Measurements from ENCODE around the gene NFKBIB.
"Not testable (repeated sequence)": the region's sequence is repeated elsewhere in the genome, so short reads cannot be mapped to it uniquely, and the experiment has no call there.

The NFKBIB gene, protein sequence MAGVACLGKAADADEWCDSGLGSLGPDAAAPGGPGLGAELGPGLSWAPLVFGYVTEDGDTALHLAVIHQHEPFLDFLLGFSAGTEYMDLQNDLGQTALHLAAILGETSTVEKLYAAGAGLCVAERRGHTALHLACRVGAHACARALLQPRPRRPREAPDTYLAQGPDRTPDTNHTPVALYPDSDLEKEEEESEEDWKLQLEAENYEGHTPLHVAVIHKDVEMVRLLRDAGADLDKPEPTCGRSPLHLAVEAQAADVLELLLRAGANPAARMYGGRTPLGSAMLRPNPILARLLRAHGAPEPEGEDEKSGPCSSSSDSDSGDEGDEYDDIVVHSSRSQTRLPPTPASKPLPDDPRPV

GRCh38 chr19:38899447-38900201, at the start of gene NFKBIB, which contains the start of gene SIRT2:
NFKBIB (plus strand) TSS chr19:38899969; CDS start chr19:38900033, 64 bp downstream.
SIRT2 (minus strand) TSS chr19:38899618; CDS start chr19:38899521, 97 bp downstream.
- DNase-seq (ENCODE audit: low read depth): peak; percentile 100

GRCh38 chr19:38850436-38850975, 49.3 kb upstream of the NFKBIB start:
- DNase-seq (ENCODE audit: low read depth): no peak

GRCh38 chr19:38850976-38851621, 48.7 kb upstream of the NFKBIB start:
- no peak for DNase-seq (ENCODE audit: low read depth)

GRCh38 chr19:38851622-38852230, 48.0 kb upstream of the NFKBIB start:
- DNase-seq (ENCODE audit: low read depth): peak; percentile 85

- no peak for DNase-seq (ENCODE audit: low read depth)
These were observed 47.3 kb upstream of the NFKBIB start for GRCh38 chr19:38852231-38853044.

DNA sequence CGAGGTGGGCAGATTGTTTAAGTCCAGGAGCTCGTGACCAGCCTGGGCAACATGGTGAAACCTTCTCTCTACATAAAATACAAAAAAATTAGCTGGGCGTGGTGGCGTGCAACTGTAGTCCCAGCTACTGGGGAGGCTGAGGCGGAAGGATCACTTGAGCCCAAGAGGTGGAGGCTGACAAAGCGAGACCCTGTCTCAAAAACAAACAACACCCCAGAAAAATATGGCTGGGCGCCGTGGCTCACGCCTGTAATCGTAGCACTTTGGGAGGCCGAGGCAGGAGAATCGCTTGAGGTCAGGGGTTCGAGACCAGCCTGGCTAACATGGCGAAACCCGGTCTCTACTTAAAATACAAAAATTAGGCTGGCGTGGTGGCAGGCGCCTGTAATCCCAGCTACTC, 46.6 kb upstream of the NFKBIB start:
- no peak for DNase-seq (ENCODE audit: low read depth)

- not testable (repeated sequence) for DNase-seq (ENCODE audit: low read depth)
These were observed 44.8 kb upstream of the NFKBIB start for GRCh38 chr19:38854961-38855360.

- DNase-seq (ENCODE audit: low read depth): not testable (repeated sequence)
These were observed 44.0 kb upstream of the NFKBIB start for GRCh38 chr19:38855751-38856150.

DNA sequence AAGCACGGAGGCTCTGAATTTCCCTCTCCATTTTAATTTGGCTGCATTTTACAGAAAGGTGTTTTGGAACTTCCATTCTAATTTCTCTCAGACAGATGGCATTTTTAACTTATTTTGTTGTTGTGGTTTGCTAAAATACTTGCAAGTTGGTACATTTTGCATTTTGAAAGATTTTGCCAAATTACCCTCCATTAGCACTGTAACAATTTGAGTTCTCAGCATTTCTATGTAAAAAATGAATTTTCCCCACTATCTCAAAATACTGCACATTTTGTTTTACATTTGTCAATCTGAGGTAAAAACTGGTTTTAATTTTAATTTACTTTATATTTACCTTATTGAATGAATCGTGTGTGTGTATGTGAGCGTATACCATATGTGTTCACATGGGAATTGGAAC, 43.0 kb upstream of the NFKBIB start:
- no peak for DNase-seq (ENCODE audit: low read depth)

GRCh38 chr19:38859631-38860204, 40.1 kb upstream of the NFKBIB start:
- not testable (repeated sequence) for DNase-seq (ENCODE audit: low read depth)

DNA sequence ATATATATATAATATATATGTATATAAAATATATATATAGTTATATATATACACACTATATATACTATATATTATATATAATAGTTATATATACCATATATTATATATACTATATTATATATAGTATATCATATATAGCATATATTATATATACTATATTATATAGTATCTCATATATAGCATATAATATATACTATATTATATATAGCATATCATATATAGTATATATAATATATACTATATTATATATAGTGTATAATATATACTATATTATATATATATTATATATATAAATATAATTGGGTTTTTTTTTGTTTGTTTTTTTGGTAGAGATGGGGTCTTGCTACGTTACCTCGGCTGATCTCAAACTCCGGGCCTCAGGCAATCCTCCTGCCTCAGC, 38.4 kb upstream of the NFKBIB start:
- DNase-seq (ENCODE audit: low read depth): no peak

DNA sequence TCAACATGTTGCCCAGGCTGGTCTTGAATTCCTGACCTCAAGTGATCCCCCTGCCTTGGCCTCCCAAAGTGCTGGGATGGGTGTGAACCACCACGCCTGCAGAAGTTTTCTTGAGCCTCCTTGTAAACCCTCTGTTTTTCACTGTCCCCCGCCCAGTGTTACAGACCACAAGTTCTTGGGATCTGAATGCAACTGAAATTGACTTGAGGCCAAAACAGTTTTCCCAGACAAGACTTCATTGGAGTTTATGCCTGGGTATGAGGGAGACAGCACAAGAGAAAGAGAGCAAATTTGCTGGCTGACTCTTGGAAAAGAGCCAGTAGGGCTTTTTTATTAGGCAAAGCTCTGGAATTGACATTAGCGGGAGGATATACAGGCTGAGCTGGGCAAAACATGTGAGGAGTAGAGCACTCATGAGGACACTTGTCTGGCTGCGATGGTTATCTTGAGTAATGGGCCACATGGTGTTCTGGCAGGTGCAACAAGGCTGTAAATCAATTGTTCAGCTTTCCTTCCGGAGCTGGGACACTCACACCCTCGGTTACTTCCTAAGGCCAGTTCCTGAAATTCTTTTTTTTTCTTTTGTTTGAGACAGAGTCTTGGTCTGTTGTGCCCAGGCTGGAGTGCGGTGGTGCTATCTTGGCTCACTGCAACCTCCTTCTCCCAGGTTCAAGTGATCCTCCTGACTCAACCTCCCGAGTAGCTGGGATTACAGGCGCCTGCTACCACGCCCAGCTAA, 37.3 kb upstream of the NFKBIB start:
- peak; percentile 38 for DNase-seq (ENCODE audit: low read depth)

GRCh38 chr19:38867171-38867780, 32.5 kb upstream of the NFKBIB start:
- DNase-seq (ENCODE audit: low read depth): no peak

- no peak for DNase-seq (ENCODE audit: low read depth)
These were observed 31.2 kb upstream of the NFKBIB start for GRCh38 chr19:38868551-38868950.

DNA sequence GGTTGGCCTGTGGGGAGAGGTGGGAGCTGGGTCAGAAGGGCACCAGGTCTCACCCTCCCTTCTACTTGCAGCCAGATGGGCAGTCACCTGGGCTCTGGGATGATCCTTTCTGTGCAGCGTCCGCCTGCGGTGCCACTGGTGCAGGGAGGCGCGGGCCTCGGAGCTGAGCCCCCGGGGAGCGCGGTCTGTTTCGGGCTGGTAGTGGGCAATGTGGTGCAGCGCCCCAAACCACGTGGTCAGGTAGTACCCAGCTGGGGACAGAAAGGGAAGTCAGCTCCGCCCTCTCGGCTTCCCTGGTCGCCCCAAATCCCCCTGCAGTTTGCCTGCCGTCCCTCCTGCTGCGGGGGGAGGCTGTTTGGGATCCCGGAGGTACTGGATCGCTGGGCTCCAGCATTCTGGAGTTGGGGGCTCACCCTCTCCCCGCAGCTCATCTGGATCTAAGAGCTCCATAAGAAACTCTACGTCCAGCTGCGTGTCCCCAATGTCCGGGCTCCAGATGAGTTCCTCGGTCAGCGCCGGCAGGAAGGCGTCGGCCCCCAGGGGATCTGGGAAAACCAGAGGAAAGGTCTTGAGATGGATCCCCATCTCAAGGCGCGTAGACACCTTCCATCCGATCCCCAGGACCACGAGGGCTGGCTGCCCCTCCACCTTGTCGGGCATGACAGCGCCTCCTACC, 30.5 kb upstream of the NFKBIB start:
- DNase-seq (ENCODE audit: low read depth): no peak

DNA sequence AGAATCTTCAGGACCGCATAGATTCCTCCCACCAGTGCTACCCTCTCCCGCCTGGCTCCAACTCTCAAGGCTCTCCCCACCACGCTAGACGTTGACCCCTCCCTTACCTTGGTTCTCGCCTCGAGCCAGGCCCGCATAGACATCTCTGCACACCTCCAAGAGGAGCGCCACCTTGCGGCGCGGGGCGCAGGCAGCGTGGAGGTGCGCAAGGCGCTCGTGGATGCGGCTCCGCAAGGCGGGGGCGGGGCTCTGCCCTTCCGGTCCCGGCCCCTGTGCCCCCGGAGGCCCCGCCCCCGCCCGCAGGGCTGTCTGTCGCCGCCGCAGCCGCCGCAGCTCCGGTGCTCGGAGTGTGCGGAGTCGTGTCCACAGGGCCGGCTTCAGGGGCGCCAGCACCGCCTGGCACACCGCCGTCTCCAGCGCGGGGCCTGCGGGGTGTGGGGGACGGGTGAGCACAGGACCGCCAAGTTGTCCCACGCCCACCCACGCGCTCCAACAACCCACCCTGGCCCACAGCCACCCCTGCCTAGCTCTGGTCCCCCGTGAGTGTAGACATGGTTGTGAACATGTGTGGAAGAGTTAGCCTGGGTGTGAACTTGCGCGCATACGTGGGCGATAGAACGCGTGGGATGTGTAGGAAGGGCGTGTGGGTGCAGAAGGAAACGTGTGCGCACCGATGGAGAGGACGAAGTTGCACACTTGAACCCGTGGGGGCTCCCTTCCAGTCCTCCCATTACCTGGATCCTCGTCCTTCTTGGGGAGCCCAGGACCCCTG, 29.7 kb upstream of the NFKBIB start:
- DNase-seq (ENCODE audit: low read depth): no peak

DNA sequence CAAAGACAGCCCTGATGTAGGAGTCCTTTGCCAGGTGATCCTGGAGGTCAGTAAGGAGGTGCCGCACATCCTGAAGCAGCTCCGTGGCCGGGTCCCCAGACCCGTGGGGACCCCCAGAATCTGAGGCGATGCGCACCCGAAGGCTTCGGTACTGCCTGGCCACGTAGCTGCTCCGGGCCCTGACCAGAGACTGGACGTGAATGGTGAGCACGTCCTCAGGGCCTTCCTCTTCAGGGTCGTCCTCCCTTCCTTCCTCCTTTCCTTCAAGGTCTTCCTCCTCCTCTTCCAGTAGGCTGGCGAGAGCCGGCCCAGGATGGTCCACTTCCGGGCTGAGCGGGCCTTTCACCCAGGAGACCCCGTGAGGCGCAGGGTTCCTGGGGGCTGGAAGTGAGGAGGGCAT, 29.2 kb upstream of the NFKBIB start:
- no peak for DNase-seq (ENCODE audit: low read depth)

DNA sequence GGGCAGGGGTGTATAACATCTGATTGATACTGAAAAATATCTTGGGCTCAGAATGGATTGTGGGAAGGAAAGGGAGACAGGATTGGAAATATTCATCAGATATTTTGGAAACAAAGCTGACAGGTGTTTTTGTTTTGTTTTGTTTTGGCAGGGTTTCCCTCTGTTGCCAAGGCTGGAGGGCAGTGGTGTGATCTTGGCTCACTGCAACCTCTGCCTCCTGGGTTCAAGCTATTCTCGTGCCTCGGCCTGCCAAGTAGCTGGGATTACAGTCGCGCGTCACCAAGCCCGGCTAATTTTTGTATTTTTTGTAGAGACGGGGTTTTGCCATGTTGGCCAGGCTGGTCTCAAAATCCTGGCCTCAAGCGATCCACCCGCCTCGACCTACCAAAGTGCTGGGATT, 26.4 kb upstream of the NFKBIB start:
- DNase-seq (ENCODE audit: low read depth): not testable (repeated sequence)

All from stromal cell of bone marrow (primary cell).